ENCODE results near the gene TAF6L.

TAF6L gene

GRCh38 chr11:62775646-62776045 is 4.5 kb downstream of the TAF6L start:
- H3K36me3 Mint-ChIP-seq (ENCODE audit: low read depth), result peaks cover 42% of the 10 kb centered on the region
- H3K27me3 Mint-ChIP-seq (ENCODE audit: low read depth, poor library complexity), result no peaks in the 10 kb centered on the region
- no peak overlapping the region for H3K4me3 Mint-ChIP-seq
- peaks cover 17% of the 10 kb centered on the region for H3K4me1 Mint-ChIP-seq
- no peaks in the 10 kb centered on the region for H3K9me3 Mint-ChIP-seq
- no peak for DNase-seq
- peak overlapping the region; percentile 72 for H3K27ac Mint-ChIP-seq
- TF ChIP-seq CTCF (IDR thresholded peaks at IDR 0.05), result no peak

- Mint-ChIP-seq H3K27ac (peak overlapping the region; percentile 44), H3K36me3 (ENCODE audit: low read depth) (peaks cover 55% of the 10 kb centered on the region), H3K9me3 (no peaks in the 10 kb centered on the region), H3K4me3 (no peak overlapping the region), H3K4me1 (peaks cover 5% of the 10 kb centered on the region), H3K27me3 (ENCODE audit: low read depth, poor library complexity) (no peaks in the 10 kb centered on the region)
- no peak for DNase-seq
- TF ChIP-seq CTCF (IDR thresholded peaks at IDR 0.05), result no peak
Measured at GRCh38 chr11:62777389-62777788, 6.2 kb downstream of the TAF6L start.

- DNase-seq, result no peak
- no peak overlapping the region for H3K4me3 Mint-ChIP-seq
- peaks cover 4% of the 10 kb centered on the region for H3K4me1 Mint-ChIP-seq
- no peaks in the 10 kb centered on the region for H3K9me3 Mint-ChIP-seq
- peaks cover 62% of the 10 kb centered on the region for H3K36me3 Mint-ChIP-seq (ENCODE audit: low read depth)
- no peaks in the 10 kb centered on the region for H3K27me3 Mint-ChIP-seq (ENCODE audit: low read depth, poor library complexity)
- TF ChIP-seq CTCF (IDR thresholded peaks at IDR 0.05), result no peak
- H3K27ac Mint-ChIP-seq, result peak overlapping the region; percentile 64
Measured at GRCh38 chr11:62778441-62778840, 7.2 kb downstream of the TAF6L start.

- no peak for DNase-seq
- H3K36me3 Mint-ChIP-seq (ENCODE audit: low read depth), result peaks cover 52% of the 10 kb centered on the region
- TF ChIP-seq CTCF (IDR thresholded peaks at IDR 0.05), result no peak
- H3K4me3 Mint-ChIP-seq, result no peak overlapping the region
- peaks cover 2% of the 10 kb centered on the region for H3K27me3 Mint-ChIP-seq (ENCODE audit: low read depth, poor library complexity)
- peaks cover 8% of the 10 kb centered on the region for H3K4me1 Mint-ChIP-seq
- H3K9me3 Mint-ChIP-seq, result no peaks in the 10 kb centered on the region
- no peak overlapping the region for H3K27ac Mint-ChIP-seq
Measured at GRCh38 chr11:62782753-62783152, 11.6 kb downstream of the TAF6L start.

GRCh38 chr11:62786318-62787004 is 15.3 kb downstream of the TAF6L start:
- peak overlapping the region; percentile 22 for H3K27ac Mint-ChIP-seq
- H3K36me3 Mint-ChIP-seq (ENCODE audit: low read depth), result peaks cover 53% of the 10 kb centered on the region
- no peaks in the 10 kb centered on the region for H3K9me3 Mint-ChIP-seq
- peak overlapping the region; percentile 80 for H3K4me3 Mint-ChIP-seq
- H3K27me3 Mint-ChIP-seq (ENCODE audit: low read depth, poor library complexity), result peaks cover 2% of the 10 kb centered on the region
- H3K4me1 Mint-ChIP-seq, result peaks cover 40% of the 10 kb centered on the region
- TF ChIP-seq CTCF (IDR thresholded peaks at IDR 0.05), result peak; percentile 97
- DNase-seq, result peak; percentile 92
